GM12864 (cell line): ENCODE data around the gene MZT2B.
"Not testable (repeated sequence)": the region's sequence is repeated elsewhere in the genome, so short reads cannot be mapped to it uniquely, and the experiment has no call there.

ENCODE experiments used
- DNase-seq: peaks from one replicate; pipeline ENCODE4 v3.0.0-alpha.2; 2011; ENCODE audit warnings: low read depth
- H3K4me3 ChIP-seq: 2 replicates; pipeline ENCODE4 v1.5.1; 2011; ENCODE audit warnings: mild to moderate bottlenecking, low read depth, low read length, control low read depth
- TF ChIP-seq, protein P1 (sequence below): IDR thresholded peaks from 2 replicates; pipeline ENCODE4 v1.5.1; 2011; ENCODE audit warnings: low read depth, mild to moderate bottlenecking, moderate library complexity, low read length, control low read depth, inconsistent platforms; ENCODE audit errors: missing control alignments

MZT2B gene

DNA sequence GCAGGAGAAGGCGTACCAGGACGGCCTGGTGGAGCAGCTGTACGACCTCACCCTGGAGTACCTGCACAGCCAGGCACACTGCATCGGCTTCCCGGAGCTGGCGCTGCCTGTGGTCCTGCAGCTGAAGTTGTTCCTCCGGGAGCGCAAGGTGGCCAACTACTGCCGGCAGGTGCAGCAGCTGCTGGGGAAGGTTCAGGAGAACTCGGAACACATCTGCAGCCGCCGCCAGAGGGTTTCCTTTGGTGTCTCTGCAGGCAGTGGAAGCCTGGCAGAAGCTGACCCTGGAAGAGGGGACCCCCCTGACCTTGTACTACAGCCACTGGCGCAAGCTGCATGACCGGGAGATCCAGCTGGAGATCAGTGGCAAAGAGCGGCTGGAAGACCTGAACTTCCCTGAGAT, 48.8 kb downstream of the MZT2B start:
- H3K4me3 ChIP-seq, DNase-seq: not testable (repeated sequence)

DNA sequence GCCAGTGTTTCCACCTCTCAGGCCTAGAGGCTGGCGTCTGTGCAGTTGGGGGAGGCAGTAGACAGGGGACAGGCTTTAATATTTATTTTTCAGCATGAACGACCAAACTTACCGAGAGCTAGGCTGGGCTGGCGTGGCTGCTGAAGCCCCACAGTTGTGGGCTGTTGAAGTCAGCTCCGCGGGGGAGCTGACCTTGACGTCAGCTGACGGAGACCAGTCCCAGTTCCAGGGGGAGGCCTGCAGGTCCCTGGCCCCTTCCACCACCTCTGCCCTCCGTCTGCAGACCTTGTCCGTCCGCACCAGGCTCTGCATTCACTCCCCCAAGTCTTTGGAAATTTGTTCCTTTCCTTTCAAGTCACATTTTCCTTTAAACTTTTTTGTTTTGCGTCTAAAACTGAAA, 49.6 kb downstream of the MZT2B start:
- no peak overlapping the region for H3K4me3 ChIP-seq
- DNase-seq = no peak
- TF ChIP-seq, protein P1, sequence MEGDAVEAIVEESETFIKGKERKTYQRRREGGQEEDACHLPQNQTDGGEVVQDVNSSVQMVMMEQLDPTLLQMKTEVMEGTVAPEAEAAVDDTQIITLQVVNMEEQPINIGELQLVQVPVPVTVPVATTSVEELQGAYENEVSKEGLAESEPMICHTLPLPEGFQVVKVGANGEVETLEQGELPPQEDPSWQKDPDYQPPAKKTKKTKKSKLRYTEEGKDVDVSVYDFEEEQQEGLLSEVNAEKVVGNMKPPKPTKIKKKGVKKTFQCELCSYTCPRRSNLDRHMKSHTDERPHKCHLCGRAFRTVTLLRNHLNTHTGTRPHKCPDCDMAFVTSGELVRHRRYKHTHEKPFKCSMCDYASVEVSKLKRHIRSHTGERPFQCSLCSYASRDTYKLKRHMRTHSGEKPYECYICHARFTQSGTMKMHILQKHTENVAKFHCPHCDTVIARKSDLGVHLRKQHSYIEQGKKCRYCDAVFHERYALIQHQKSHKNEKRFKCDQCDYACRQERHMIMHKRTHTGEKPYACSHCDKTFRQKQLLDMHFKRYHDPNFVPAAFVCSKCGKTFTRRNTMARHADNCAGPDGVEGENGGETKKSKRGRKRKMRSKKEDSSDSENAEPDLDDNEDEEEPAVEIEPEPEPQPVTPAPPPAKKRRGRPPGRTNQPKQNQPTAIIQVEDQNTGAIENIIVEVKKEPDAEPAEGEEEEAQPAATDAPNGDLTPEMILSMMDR = no peak

DNA sequence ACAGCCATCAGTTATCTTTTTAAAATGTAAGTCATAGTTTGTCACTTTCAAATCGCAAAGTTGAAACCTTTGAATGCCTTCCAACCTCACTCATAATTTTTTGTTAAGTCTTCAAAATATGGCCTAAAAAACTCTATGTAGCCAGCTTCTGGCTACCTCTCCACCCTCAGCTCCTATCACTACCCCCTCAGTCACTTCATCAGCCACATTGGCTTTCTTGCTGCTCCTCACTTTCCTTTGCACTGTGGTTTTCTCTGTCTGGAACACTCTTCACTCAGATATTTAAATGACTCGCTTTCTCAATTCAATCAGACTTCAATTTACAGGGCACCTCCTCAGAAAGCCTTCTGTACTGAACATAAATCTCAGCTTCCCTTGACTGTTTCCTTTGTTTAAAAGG, 51.0 kb downstream of the MZT2B start:
- H3K4me3 ChIP-seq, DNase-seq: not testable (repeated sequence)

DNA sequence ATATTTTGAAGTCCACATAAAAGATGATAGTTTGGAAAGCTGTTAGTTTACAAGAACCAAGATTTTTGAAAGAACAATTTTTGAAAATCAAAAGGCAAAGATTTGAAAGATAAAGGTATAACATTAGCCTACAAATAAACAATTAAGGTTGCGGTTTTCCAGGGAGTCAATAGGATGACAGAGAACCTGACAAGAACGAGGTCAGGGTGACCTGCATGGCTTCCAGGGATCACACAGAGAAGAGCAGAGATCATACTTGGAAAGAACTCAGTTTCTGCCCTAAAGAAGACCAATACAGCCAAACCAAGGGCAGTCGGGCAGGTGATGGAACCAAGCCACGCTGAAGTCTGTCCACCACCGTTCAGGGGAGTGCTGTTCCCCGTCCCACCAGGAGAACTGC, 57.5 kb downstream of the MZT2B start:
- H3K4me3 ChIP-seq, DNase-seq: not testable (repeated sequence)
